ENCODE results near the gene CHRD.

CHRD gene

GRCh38 chr3:184360070-184360928 lies 19.6 kb upstream of the CHRD start:
- FAIRE-seq: no peak
- no peak for DNase-seq (ENCODE audit: insufficient read length, low spot score)
- TF ChIP-seq POU2F2 (IDR thresholded peaks at IDR 0.05; ENCODE audit: low read depth, low read length) (no peak), PAX5 (IDR thresholded peaks at IDR 0.05; ENCODE audit: insufficient read depth, low read length, severe bottlenecking) (no peak), SPI1 (IDR thresholded peaks at IDR 0.05; ENCODE audit: low read depth, low read length) (no peak), POLR2AphosphoS5 (IDR thresholded peaks at IDR 0.05; ENCODE audit: low read depth, low read length) (no peak), POLR2A (IDR thresholded peaks at IDR 0.05; ENCODE audit: low read depth, low read length) (no peak), TAF1 (IDR thresholded peaks at IDR 0.05; ENCODE audit: low read depth, low read length) (no peak)

DNA sequence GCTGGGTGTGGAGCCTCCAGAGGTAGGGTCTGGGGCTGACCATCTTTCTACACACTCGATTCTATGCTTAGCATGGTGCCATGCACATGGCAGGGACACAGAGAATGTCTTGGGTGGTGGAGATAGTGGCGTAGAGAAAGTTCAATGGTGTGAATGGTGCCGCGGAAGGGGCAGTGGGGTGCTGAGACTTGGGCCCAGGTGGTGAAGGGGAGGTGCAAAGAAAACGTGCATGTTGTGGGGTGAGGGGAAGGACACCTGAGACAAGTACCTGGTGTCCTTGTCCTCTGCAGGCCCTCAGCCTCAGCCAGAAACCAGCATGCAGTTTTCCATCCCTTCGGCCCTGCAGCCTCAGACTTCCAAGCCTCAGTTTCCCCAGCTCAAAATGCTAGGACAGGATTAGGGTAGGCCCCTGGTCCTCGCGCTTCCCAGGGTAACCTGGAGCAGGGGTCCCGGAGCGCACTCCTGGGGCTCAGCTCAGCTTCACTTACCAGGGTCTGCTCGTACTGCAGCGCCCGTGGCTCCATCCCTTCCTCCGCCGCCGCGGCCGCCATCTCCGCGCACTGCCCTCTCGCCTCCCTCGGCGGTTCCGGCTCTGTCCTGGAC lies 18.8 kb upstream of the CHRD start:
- TF ChIP-seq POU2F2 (IDR thresholded peaks at IDR 0.05; ENCODE audit: low read depth, low read length): no peak
- no peak for TF ChIP-seq SPI1 (IDR thresholded peaks at IDR 0.05; ENCODE audit: low read depth, low read length)
- TF ChIP-seq PAX5 (IDR thresholded peaks at IDR 0.05; ENCODE audit: insufficient read depth, low read length, severe bottlenecking): no peak
- TF ChIP-seq POLR2AphosphoS5 (IDR thresholded peaks at IDR 0.05; ENCODE audit: low read depth, low read length): no peak
- no peak for TF ChIP-seq POLR2A (IDR thresholded peaks at IDR 0.05; ENCODE audit: low read depth, low read length)
- no peak for TF ChIP-seq TAF1 (IDR thresholded peaks at IDR 0.05; ENCODE audit: low read depth, low read length)
- FAIRE-seq: peak; percentile 38
- DNase-seq (ENCODE audit: insufficient read length, low spot score): no peak

DNA sequence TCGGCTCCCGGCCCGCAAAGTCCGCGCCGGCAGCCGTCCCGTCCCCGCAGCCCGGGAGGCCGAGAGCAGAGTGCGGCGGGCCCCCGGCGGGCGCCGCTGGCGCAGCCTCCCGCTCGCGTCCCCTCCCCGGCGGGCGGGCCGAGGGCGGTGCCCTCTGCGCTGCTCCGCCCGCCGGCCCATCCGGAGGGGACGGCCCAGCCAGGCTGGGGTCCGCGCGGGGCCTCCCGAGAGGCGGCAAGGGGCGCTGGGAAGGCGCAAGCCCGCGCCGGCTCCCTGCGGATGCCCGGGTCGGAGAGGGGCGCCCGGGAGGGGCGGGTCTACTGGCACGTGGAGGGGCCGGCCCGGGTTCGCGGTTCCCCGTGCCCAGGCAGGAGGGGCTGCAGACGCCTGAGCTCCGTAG lies 18.3 kb upstream of the CHRD start, which contains the start of the genes CLCN2 and POLR2H:
Gene CLCN2 (minus strand): TSS at position 74 of the 400 bp plus-strand sequence. CDS start 126 bp downstream, outside the sequence.
Gene POLR2H (plus strand): TSS at position 179 of the 400 bp plus-strand sequence. CDS start 1,783 bp downstream, outside the sequence.
- FAIRE-seq (peak; percentile 71), DNase-seq (ENCODE audit: insufficient read length, low spot score) (no peak)
- TF ChIP-seq POLR2AphosphoS5 (IDR thresholded peaks at IDR 0.05; ENCODE audit: low read depth, low read length) (no peak), PAX5 (IDR thresholded peaks at IDR 0.05; ENCODE audit: insufficient read depth, low read length, severe bottlenecking) (no peak), POU2F2 (IDR thresholded peaks at IDR 0.05; ENCODE audit: low read depth, low read length) (no peak), TAF1 (IDR thresholded peaks at IDR 0.05; ENCODE audit: low read depth, low read length) (no peak), POLR2A (IDR thresholded peaks at IDR 0.05; ENCODE audit: low read depth, low read length) (no peak), SPI1 (IDR thresholded peaks at IDR 0.05; ENCODE audit: low read depth, low read length) (no peak)

DNA sequence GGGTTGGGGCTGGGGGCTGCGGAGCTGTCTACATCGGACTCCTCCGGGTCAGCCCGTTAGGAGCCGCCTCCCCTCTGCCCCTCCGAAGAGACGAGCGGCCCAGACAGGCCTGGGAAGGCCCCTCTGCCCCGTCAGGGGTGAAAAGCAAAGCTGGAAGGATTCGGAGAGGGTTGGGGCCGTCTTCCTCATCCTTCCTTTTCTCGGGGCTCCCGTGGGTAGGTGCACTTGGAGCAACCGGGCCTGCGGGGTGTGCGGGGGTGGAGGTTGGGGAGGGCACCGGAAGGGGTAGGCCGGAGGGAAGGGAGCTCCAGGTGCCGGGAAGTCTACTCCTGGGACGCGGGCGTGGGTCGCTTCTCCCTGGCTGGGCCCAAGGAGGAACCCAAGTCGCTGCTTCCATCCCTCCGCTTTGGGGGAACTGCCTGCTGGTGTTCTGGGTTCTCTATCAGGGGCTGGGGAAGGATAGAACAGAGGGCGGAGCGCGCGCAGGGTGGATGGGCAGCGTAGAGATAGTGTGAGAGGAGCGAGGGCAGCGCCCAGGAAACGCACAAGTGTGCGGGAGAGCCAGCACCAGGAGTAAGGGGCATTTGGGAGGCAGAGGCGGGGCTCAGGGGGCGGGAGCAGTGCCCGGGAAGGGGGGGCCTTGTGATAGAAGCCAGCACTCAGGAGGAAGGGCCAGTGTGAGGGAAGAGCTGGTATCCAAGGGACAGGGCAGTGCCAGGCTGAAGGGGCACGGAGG lies 17.8 kb upstream of the CHRD start:
- TF ChIP-seq PAX5 (IDR thresholded peaks at IDR 0.05; ENCODE audit: insufficient read depth, low read length, severe bottlenecking): no peak
- no peak for TF ChIP-seq POLR2A (IDR thresholded peaks at IDR 0.05; ENCODE audit: low read depth, low read length)
- TF ChIP-seq POLR2AphosphoS5 (IDR thresholded peaks at IDR 0.05; ENCODE audit: low read depth, low read length): no peak
- no peak for TF ChIP-seq TAF1 (IDR thresholded peaks at IDR 0.05; ENCODE audit: low read depth, low read length)
- no peak for TF ChIP-seq POU2F2 (IDR thresholded peaks at IDR 0.05; ENCODE audit: low read depth, low read length)
- FAIRE-seq (peak; percentile 59), DNase-seq (ENCODE audit: insufficient read length, low spot score) (no peak)

DNA sequence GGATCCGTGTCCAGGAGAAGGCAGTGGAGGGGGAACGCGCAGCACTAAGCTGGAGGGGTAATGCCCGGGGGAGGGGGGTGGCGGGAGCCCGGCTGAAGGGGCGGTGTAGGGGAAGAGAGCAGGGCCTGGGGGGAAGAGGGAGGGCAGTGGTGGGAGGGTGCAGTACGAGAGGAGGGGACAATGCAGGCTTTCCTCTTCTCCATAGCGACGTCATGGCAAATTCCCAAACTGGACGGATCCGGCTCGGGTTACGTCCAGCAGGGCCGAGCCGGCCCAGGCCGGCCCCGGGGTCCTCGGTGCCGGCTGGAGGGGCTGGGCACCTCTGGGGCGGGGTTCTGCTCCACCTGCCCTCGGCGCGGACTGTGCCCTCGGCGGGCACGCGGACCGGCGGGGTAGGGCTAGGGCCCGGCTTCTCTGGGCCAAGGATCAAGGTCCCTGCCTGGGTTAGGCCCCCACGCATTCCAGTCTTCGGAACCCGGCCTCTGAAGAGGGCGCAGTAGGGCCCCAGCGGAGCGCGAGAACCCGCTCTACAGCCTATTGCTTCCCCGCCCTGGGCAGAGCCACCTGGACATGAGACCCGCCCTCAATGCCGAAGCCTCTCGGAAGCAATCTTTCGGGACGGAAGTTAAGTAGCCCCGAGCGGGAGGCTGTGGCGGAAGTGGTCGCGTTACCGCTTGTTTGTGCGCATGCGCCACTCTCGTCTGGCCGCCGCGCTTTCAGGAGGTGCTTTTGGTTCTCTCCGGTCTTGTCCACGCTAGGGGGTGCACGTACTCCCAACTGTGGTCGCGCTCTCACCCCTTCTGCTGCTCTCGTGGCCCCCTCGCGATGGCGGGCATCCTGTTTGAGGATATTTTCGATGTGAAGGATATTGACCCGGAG lies 16.9 kb upstream of the CHRD start:
- TF ChIP-seq SPI1 (IDR thresholded peaks at IDR 0.05; ENCODE audit: low read depth, low read length) (0 out of 2 replicates have a peak, but pooled peaks have one; percentile 28), POU2F2 (IDR thresholded peaks at IDR 0.05; ENCODE audit: low read depth, low read length) (no peak), TAF1 (IDR thresholded peaks at IDR 0.05; ENCODE audit: low read depth, low read length) (peak; percentile 74; the same call in 1 of the 2 replicates), POLR2A (IDR thresholded peaks at IDR 0.05; ENCODE audit: low read depth, low read length) (peak; percentile 90), PAX5 (IDR thresholded peaks at IDR 0.05; ENCODE audit: insufficient read depth, low read length, severe bottlenecking) (no peak), POLR2AphosphoS5 (IDR thresholded peaks at IDR 0.05; ENCODE audit: low read depth, low read length) (peak; percentile 88)
- DNase-seq (ENCODE audit: insufficient read length, low spot score): peak; percentile 94
- FAIRE-seq: peak; percentile 99

DNA sequence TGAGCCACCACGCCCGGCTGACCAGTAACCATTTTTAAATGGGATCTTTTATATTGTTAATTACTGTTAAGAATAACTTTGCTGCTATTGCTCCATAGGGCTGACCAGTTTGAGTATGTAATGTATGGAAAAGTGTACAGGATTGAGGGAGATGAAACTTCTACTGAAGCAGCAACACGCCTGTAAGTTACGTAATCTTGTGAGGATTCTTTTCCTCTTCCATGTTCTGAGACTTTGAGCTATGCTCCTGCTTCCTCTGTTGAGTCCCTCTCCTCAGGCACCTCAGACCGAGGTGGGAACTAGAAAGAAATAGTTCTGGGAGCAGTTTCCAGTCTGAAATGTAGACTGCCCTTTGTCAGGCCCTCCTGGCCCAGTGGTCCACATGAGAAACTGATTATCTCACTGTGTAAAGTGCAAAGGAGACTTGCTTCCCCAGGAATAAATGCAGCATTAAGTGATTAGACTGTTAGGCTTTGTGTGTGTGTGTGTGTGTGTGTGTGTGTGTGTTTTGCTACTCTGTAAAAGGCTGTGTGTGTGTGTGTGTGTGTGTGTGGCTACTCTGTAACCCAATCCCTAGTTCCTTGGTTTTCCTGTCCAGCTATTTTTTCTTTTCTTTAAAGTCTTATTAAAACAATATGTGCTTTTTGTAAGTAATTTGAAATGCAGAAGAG lies 13.1 kb upstream of the CHRD start:
- DNase-seq (ENCODE audit: insufficient read length, low spot score): no peak
- TF ChIP-seq POLR2A (IDR thresholded peaks at IDR 0.05; ENCODE audit: low read depth, low read length) (no peak), SPI1 (IDR thresholded peaks at IDR 0.05; ENCODE audit: low read depth, low read length) (no peak), TAF1 (IDR thresholded peaks at IDR 0.05; ENCODE audit: low read depth, low read length) (no peak), POU2F2 (IDR thresholded peaks at IDR 0.05; ENCODE audit: low read depth, low read length) (no peak), PAX5 (IDR thresholded peaks at IDR 0.05; ENCODE audit: insufficient read depth, low read length, severe bottlenecking) (no peak), POLR2AphosphoS5 (IDR thresholded peaks at IDR 0.05; ENCODE audit: low read depth, low read length) (no peak)
- no peak for FAIRE-seq

GRCh38 chr3:184368116-184368515 lies 11.7 kb upstream of the CHRD start:
- FAIRE-seq (no peak), DNase-seq (ENCODE audit: insufficient read length, low spot score) (no peak)
- TF ChIP-seq TAF1 (IDR thresholded peaks at IDR 0.05; ENCODE audit: low read depth, low read length): no peak
- no peak for TF ChIP-seq SPI1 (IDR thresholded peaks at IDR 0.05; ENCODE audit: low read depth, low read length)
- no peak for TF ChIP-seq PAX5 (IDR thresholded peaks at IDR 0.05; ENCODE audit: insufficient read depth, low read length, severe bottlenecking)
- TF ChIP-seq POLR2AphosphoS5 (IDR thresholded peaks at IDR 0.05; ENCODE audit: low read depth, low read length): no peak
- TF ChIP-seq POLR2A (IDR thresholded peaks at IDR 0.05; ENCODE audit: low read depth, low read length): no peak
- TF ChIP-seq POU2F2 (IDR thresholded peaks at IDR 0.05; ENCODE audit: low read depth, low read length): no peak
